HG03039 (cell line): ENCODE data around the gene PURA.
A peak's percentile ranks its signal among the peaks of the same experiment; 100 is the strongest.

Source experiments
- ATAC-seq: cut with Tn5 transposase; IDR thresholded peaks from one replicate; pipeline ENCODE4 v1.9.1; 2021; ENCODE audit warnings: mild to moderate bottlenecking, moderate library complexity; ENCODE audit not compliant: unreplicated experiment

The PURA gene

GRCh38 chr5:140113699-140114263 lies at the start of gene PURA:
Gene PURA (plus strand): TSS chr5:140114109. CDS start chr5:140114182, 73 bp downstream.
- ATAC-seq = peak; percentile 85

GRCh38 chr5:140072812-140073211 lies 41.1 kb upstream of the PURA start:
- no peak for ATAC-seq

- no peak for ATAC-seq
These were observed 40.6 kb upstream of the PURA start for GRCh38 chr5:140073296-140073695.

GRCh38 chr5:140075371-140075770 lies 38.5 kb upstream of the PURA start:
- ATAC-seq = no peak

GRCh38 chr5:140076142-140076541 lies 37.8 kb upstream of the PURA start:
- no peak for ATAC-seq

- ATAC-seq = no peak
These were observed 37.1 kb upstream of the PURA start for GRCh38 chr5:140076788-140077187.

GRCh38 chr5:140083120-140083519 lies 30.8 kb upstream of the PURA start:
- ATAC-seq = no peak

- ATAC-seq = no peak
These were observed 30.3 kb upstream of the PURA start for GRCh38 chr5:140083650-140084049.

- ATAC-seq = no peak
These were observed 29.4 kb upstream of the PURA start for GRCh38 chr5:140084541-140084940.

GRCh38 chr5:140090251-140090650 lies 23.7 kb upstream of the PURA start:
- no peak for ATAC-seq

GRCh38 chr5:140093179-140093578 lies 20.7 kb upstream of the PURA start:
- no peak for ATAC-seq

GRCh38 chr5:140093866-140094265 lies 20.0 kb upstream of the PURA start:
- ATAC-seq = no peak

GRCh38 chr5:140094889-140095288 lies 19.0 kb upstream of the PURA start:
- ATAC-seq = no peak

- ATAC-seq = no peak
These were observed 12.7 kb upstream of the PURA start for GRCh38 chr5:140101179-140101578.

GRCh38 chr5:140103154-140103553 lies 10.8 kb upstream of the PURA start:
- no peak for ATAC-seq

- no peak for ATAC-seq
These were observed 9.8 kb upstream of the PURA start for GRCh38 chr5:140104100-140104499.

GRCh38 chr5:140106101-140106500 lies 7.8 kb upstream of the PURA start:
- ATAC-seq = no peak

- ATAC-seq = no peak
These were observed 7.1 kb upstream of the PURA start for GRCh38 chr5:140106805-140107311.

GRCh38 chr5:140107312-140108092 lies 6.4 kb upstream of the PURA start:
- ATAC-seq = peak; percentile 88

- peak; percentile 56 for ATAC-seq
These were observed 5.6 kb upstream of the PURA start for GRCh38 chr5:140108093-140109017.

GRCh38 chr5:140109018-140109758 lies 4.7 kb upstream of the PURA start:
- ATAC-seq = no peak
